ENCODE data around the gene SEPTIN6.

- TF ChIP-seq CTCF (IDR thresholded peaks at IDR 0.05; ENCODE audit: insufficient read depth, low read length), result no peak
- TF ChIP-seq POLR2AphosphoS5 (IDR thresholded peaks at IDR 0.05; ENCODE audit: low read depth), result no peak
- TF ChIP-seq REST (IDR thresholded peaks at IDR 0.05; ENCODE audit: insufficient replicate concordance, low read depth), result no peak
- no peak for TF ChIP-seq GABPA (IDR thresholded peaks at IDR 0.05; ENCODE audit: low read depth)
Observed at GRCh38 chrX:119695535-119696050, 2.6 kb upstream of the SEPTIN6 start.

All from HL-60 (cell line).